ENCODE measurements around the gene IL1RAPL2. TPM values are rescaled to one million over a fixed set of nuclear protein-coding genes. Genes with fewer than 3 reads are reported as not detected.

IL1RAPL2 gene
- total RNA-seq, 1 donor from 2014 or later = not detected

DNA sequence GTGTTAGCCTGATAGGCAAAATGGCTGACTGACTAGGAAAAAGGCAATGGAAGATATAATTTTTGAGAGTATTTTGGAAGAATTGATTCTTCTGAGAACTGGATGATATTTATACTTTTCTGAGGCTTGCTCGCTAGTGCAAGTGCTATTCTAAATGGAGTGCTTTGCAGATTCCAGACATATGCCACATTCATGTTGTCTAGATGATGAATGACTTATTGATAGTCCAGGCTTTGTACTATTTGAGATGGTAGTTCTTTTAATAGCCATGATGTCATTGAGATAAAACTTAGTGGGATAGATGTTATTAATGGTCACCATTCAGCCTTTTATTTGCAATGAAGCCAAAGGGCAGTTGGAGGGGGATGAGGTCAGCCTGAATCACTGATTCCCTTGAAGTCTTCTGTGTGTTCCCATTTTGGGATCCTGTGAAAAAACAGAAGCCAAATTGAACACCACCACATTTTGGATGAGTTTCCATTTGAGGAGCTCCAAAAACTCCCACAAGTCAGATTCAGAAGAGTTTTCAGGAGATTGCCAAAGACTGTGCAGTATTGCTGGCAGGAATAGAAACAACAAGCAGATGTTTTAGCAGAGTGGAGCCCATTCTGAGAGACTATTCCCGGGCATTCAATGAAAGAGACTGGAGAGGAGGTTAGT lies 184.1 kb downstream of the IL1RAPL2 start:
- Histone ChIP-seq H3K27me3 (ENCODE audit: control insufficient read depth, insufficient read depth, low read length) (no peaks in the 10 kb centered on the region), H3K36me3 (ENCODE audit: control insufficient read depth, insufficient read depth, low read length) (no peaks in the 10 kb centered on the region), H3K4me3 (ENCODE audit: low read depth, low read length) (no peak overlapping the region)
- DNase-seq (ENCODE audit: low read depth) (no peak), FAIRE-seq (no peak)
- TF ChIP-seq CTCF (IDR thresholded peaks at IDR 0.05; ENCODE audit: insufficient read depth, low read length, severe bottlenecking) = no peak

DNA sequence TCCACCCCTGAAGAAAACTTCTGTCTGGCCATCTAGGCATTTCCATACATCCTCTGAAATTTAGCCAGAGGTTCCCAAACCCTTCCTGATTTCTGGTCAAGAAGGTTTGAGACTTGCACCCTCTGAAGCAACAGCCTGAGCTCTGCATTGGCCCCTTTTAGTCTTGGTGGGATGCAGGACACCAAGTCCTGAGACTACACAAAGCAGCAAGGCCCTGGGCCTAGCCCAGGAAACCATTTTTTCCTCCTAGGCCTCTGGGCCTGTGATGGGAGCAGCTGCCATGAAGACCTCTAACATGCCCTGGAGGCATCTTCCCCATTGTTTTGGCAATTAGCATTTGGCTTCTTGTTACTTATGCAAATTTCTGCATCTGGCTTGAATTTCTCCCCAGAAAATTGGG lies 196.6 kb downstream of the IL1RAPL2 start:
- peak; percentile 52 for FAIRE-seq
- DNase-seq (ENCODE audit: low read depth) = no peak
- H3K4me3 ChIP-seq (ENCODE audit: low read depth, low read length) = no peak overlapping the region
- no peaks in the 10 kb centered on the region for H3K36me3 ChIP-seq (ENCODE audit: control insufficient read depth, insufficient read depth, low read length)
- H3K27me3 ChIP-seq (ENCODE audit: control insufficient read depth, insufficient read depth, low read length) = no peaks in the 10 kb centered on the region
- TF ChIP-seq CTCF (IDR thresholded peaks at IDR 0.05; ENCODE audit: insufficient read depth, low read length, severe bottlenecking) = no peak

DNA sequence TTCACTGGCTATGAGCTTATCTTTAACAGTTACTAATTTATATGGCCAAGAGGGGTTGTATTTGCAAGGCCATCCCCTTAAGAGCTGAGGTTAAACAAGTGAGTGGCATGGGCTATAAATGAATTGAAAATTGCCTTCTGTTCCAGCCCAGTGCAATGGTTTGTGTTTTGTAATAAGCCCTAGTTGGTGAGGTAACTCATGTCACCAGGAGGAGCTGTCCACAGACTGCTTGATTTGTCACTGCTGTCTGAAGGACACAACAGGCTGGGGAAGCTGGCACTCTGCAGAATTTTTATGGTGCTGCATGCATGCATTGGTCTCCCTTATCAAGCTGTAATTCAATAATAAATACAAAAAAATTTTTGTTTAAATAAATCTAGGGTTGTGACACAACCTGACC lies 223.8 kb downstream of the IL1RAPL2 start:
- no peak for DNase-seq (ENCODE audit: low read depth)
- FAIRE-seq = no peak
- H3K4me3 ChIP-seq (ENCODE audit: low read depth, low read length) = no peak overlapping the region
- no peaks in the 10 kb centered on the region for H3K36me3 ChIP-seq (ENCODE audit: control insufficient read depth, insufficient read depth, low read length)
- TF ChIP-seq CTCF (IDR thresholded peaks at IDR 0.05; ENCODE audit: insufficient read depth, low read length, severe bottlenecking) = no peak
- H3K27me3 ChIP-seq (ENCODE audit: control insufficient read depth, insufficient read depth, low read length) = no peaks in the 10 kb centered on the region

DNA sequence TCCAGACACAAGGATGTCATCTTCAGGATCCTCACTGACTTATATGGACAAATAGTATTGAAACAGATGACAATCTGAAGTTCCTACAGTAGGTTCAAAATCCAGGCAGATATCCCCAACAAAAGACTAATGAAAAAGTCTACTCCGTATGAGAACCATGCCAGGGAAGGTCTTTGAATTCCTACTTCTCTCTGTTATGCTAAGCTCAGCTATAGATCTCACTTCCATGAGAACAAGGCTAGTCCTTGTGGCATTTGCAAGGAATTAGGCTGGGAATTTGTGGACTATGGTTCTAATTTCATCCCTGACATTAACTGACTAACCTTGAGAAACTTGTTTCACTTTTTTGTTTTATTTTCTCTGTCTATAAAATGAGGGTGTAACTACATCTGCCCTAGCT lies 229.8 kb downstream of the IL1RAPL2 start:
- no peaks in the 10 kb centered on the region for H3K36me3 ChIP-seq (ENCODE audit: control insufficient read depth, insufficient read depth, low read length)
- no peak for FAIRE-seq
- no peak overlapping the region for H3K4me3 ChIP-seq (ENCODE audit: low read depth, low read length)
- no peak for TF ChIP-seq CTCF (IDR thresholded peaks at IDR 0.05; ENCODE audit: insufficient read depth, low read length, severe bottlenecking)
- no peaks in the 10 kb centered on the region for H3K27me3 ChIP-seq (ENCODE audit: control insufficient read depth, insufficient read depth, low read length)
- no peak for DNase-seq (ENCODE audit: low read depth)

DNA sequence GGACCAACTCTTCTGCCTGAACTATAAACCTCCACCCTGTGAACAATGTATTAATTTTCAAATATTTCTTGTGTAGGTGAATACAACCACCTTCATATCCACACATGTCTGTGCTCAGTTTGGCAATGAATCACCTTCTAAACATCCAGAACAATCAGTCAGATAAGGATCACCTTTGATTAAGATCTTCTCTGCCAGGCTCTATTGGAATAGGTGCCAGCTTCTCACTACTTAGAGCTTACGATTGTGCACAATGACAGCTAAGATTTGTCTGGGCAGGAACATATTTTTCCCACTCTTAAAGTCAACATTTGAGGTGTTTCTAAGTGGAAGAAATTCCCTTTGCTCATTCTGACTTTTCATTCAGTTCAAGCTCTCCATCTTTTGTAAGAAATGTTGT lies 237.2 kb downstream of the IL1RAPL2 start:
- peak; percentile 22 for DNase-seq (ENCODE audit: low read depth)

More for the DNA sequence above, 237.2 kb downstream of the IL1RAPL2 start:
- no peak for TF ChIP-seq CTCF (IDR thresholded peaks at IDR 0.05; ENCODE audit: insufficient read depth, low read length, severe bottlenecking)
- no peak for FAIRE-seq
- Histone ChIP-seq H3K36me3 (ENCODE audit: control insufficient read depth, insufficient read depth, low read length) (no peaks in the 10 kb centered on the region), H3K27me3 (ENCODE audit: control insufficient read depth, insufficient read depth, low read length) (no peaks in the 10 kb centered on the region), H3K4me3 (ENCODE audit: low read depth, low read length) (no peak overlapping the region)
